Tibial artery (tissue), 4 donors: ENCODE results near the gene COG7.
"Not testable (repeated sequence)": the region's sequence is repeated elsewhere in the genome, so short reads cannot be mapped to it uniquely, and the experiment has no call there.

Experiments used
- DNase-seq, 2 donors: peaks; one replicate each; pipeline ENCODE4 v3.0.0-alpha.2; 2019
- H3K27ac ChIP-seq, 2 donors: fragments of 200-600 bp; sonication (generic) in 1 of 2; 1 replicate in 1 of 2; 2 replicates in 1 of 2; pipeline ENCODE4 v1.5.1; 2018 to 2019; ENCODE audit warnings: mild to moderate bottlenecking in 1 of 2
- H3K27me3 ChIP-seq, 2 donors: fragments of 200-600 bp; sonication (generic) in 1 of 2; one replicate each; pipeline versions ENCODE4 v1.5.1 to v1.6.0; 2016 to 2019
- H3K36me3 ChIP-seq, 3 donors: fragments of 200-600 bp; sonication (generic) in 2 of 3; one replicate each; pipeline ENCODE4 v1.5.1; 2016 to 2019; ENCODE audit warnings: mild to moderate bottlenecking in 2 of 3
- H3K4me1 ChIP-seq, 4 donors: fragments of 200-600 bp; sonication (generic) in 2 of 4; 1 replicate in 3 of 4; 2 replicates in 1 of 4; pipeline ENCODE4 v1.5.1; 2016 to 2019
- H3K4me3 ChIP-seq, 2 donors: fragments of 200-600 bp; sonication (generic) in 1 of 2; 1 replicate in 1 of 2; 2 replicates in 1 of 2; pipeline ENCODE4 v1.5.1; 2018 to 2019; ENCODE audit warnings: mild to moderate bottlenecking in 2 of 2
- H3K9me3 ChIP-seq, 3 donors: fragments of 200-600 bp; sonication (generic) in 1 of 3; one replicate each; pipeline ENCODE4 v1.5.1; 2016 to 2019
- intact Hi-C: fragments of 100-400 bp; cut with DNase I; formaldehyde crosslinking; loops from one replicate; pipeline ENCODE4 v1.15.0; 2023; ENCODE audit warnings: low total_unique reads
- TF ChIP-seq, protein P1 (sequence below), 2 experiments: fragments of 200-600 bp in 1 of 2; fragments of 450-650 bp in 1 of 2; IDR thresholded peaks; one replicate each; pipeline ENCODE4 v1.5.1; 2017 to 2019; ENCODE audit warnings: antibody characterized with exemption in 2 of 2, mild to moderate bottlenecking in 1 of 2, moderate library complexity in 1 of 2

Gene COG7

DNA sequence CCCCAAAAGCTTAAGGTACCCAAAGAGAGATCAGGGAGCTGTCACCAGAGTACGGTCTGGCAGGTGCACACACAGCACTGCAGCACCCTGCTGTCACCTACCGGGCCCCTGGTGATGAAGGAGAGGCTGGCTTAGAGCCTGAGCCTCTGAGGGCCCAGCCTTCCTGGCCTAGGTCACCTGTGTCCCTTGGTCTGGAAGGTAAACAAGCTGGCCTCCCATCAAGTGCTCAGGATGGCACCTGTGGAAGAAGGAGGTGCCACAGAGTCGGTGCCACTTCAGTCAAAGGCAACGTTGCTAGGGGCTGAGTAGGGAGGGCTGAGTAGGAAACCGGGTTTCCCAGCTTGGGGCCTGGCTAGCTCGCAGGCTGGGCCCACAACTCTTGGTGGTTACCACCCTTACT lies 70.7 kb downstream of the COG7 start:
- H3K27me3 ChIP-seq: no peaks in the 10 kb centered on the region
- H3K4me3 ChIP-seq: no peak overlapping the region
- DNase-seq: no peak
- intact Hi-C loops: no loop called here
- no peaks in the 10 kb centered on the region for H3K9me3 ChIP-seq
- TF ChIP-seq, protein P1, sequence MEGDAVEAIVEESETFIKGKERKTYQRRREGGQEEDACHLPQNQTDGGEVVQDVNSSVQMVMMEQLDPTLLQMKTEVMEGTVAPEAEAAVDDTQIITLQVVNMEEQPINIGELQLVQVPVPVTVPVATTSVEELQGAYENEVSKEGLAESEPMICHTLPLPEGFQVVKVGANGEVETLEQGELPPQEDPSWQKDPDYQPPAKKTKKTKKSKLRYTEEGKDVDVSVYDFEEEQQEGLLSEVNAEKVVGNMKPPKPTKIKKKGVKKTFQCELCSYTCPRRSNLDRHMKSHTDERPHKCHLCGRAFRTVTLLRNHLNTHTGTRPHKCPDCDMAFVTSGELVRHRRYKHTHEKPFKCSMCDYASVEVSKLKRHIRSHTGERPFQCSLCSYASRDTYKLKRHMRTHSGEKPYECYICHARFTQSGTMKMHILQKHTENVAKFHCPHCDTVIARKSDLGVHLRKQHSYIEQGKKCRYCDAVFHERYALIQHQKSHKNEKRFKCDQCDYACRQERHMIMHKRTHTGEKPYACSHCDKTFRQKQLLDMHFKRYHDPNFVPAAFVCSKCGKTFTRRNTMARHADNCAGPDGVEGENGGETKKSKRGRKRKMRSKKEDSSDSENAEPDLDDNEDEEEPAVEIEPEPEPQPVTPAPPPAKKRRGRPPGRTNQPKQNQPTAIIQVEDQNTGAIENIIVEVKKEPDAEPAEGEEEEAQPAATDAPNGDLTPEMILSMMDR (IDR thresholded peaks at IDR 0.05): no peak
- H3K36me3 ChIP-seq: peaks cover 0 to 13% (median under 1%) of the 10 kb centered on the region in 3 donors
- no peak overlapping the region for H3K27ac ChIP-seq
- no peaks in the 10 kb centered on the region for H3K4me1 ChIP-seq

DNA sequence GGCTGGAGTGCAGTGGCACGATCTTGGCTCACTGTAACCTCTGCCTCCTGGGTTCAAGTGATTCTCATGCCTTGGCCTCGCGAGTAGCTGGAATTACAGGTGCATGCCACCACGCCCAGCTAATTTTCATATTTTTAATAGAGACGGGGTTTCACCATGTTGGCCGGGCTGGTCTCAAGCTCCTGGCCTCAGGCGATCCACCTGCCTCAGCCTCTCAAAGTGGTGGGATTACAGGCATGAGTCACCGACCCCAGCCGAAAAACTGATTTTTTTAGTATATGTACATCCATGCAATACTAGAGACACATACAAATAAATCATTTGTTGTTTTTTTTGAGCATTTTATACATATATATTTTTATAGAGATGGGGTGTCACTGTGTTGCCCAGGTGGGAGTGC lies 71.3 kb downstream of the COG7 start:
- intact Hi-C loops, H3K4me3 ChIP-seq, H3K9me3 ChIP-seq, DNase-seq, H3K27ac ChIP-seq, H3K27me3 ChIP-seq, H3K4me1 ChIP-seq: not testable (repeated sequence)
- H3K36me3 ChIP-seq: peaks cover 0 to 10% (median 0%) of the 10 kb centered on the region in 3 donors

DNA sequence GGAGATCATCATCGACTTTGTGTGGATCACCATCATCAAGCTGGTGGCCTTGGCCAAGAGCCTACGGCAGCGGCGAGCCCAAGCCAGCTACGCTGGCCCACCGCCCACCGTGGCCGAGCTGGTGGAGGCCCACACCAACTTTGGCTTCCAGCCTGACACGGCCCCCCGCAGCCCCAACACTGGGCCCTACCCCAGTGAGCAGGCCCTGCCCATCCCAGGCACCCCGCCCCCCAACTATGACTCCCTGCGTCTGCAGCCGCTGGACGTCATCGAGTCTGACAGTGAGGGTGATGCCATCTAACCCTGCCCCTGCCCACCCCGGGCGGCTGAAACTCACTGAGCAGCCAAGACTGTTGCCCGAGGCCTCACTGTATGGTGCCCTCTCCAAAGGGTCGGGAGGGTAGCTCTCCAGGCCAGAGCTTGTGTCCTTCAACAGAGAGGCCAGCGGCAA lies 72.5 kb downstream of the COG7 start:
- intact Hi-C loops: no loop called here
- no peak for DNase-seq

DNA sequence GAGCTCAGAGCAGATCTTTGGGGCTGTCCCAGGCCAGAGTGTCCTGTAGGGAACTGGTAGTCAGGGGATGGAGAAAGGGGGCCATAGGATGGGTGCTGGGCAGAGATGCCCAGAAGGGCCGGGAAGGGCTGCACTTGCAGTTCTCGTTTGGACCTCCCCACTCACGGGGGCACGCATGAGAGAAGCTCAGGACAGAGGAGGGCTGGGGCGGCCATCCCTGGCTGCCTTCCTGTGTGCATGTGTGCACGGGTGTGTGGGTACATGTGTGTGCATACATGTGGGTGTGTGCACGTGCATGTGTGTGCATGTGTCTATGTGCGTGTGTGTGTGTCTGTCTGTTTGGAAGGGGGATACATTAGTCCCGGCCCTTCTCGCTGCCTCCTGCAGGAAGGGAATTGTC lies 73.3 kb downstream of the COG7 start:
- no peak overlapping the region for H3K27ac ChIP-seq
- H3K9me3 ChIP-seq: no peaks in the 10 kb centered on the region
- no peaks in the 10 kb centered on the region for H3K4me1 ChIP-seq
- intact Hi-C loops: no loop called here
- H3K27me3 ChIP-seq: no peaks in the 10 kb centered on the region
- TF ChIP-seq, protein P1 (IDR thresholded peaks at IDR 0.05): no peak
- peaks cover 0 to 3% (median 0%) of the 10 kb centered on the region in 3 donors for H3K36me3 ChIP-seq
- no peak overlapping the region for H3K4me3 ChIP-seq
- no peak for DNase-seq

More for the DNA sequence above, 72.5 kb downstream of the COG7 start:
- TF ChIP-seq, protein P1 (IDR thresholded peaks at IDR 0.05): no peak
- Histone ChIP-seq H3K36me3 (no peaks in the 10 kb centered on the region), H3K27ac (no peak overlapping the region), H3K4me3 (no peak overlapping the region), H3K9me3 (no peaks in the 10 kb centered on the region), H3K27me3 (no peaks in the 10 kb centered on the region), H3K4me1 (no peaks in the 10 kb centered on the region)

DNA sequence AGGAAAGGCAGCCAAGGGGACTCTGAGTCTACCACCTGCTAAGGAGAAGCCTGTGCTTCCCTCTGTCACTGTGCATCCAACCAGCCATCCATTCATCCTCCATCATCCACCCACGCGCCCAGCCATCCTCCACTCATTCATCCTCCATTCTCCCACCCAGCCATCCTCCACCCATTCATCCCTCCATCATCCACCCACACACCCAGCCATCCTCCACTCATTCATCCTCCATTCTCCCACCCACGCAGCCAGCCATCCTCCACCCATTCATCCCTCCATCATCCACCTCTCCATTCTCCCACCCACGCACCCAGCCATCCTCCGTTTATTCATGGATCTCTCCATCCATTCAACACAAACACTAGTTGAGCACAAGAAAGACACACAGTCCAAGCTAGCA lies 74.1 kb downstream of the COG7 start:
- no peaks in the 10 kb centered on the region for H3K27me3 ChIP-seq
- no peak overlapping the region for H3K27ac ChIP-seq
- no peaks in the 10 kb centered on the region for H3K4me1 ChIP-seq
- TF ChIP-seq, protein P1 (IDR thresholded peaks at IDR 0.05): no peak
- DNase-seq: no peak
- no peaks in the 10 kb centered on the region for H3K9me3 ChIP-seq
- H3K4me3 ChIP-seq: no peak overlapping the region
- intact Hi-C loops: no loop called here
- peaks cover 0 to 3% (median 0%) of the 10 kb centered on the region in 3 donors for H3K36me3 ChIP-seq

DNA sequence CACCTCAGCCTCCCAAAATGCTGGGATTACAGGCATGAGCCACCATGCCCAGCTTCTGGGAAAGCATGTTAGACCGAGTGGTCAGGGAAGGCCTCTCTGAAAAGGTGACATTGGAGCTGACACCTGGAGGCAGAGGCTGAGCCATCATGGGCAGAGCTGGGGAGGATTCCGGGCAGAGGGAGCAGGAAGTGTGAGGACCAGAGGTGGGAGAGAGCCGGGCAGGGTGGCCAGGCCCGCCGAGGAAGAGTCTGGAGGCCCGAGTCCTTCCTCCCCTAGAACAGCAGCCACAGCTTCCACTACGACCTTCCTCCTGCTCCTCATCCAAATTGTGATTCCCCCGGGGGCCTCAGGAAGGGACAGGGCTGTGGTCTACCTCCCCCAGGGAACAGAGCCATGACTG lies 74.7 kb downstream of the COG7 start:
- no peak overlapping the region for H3K4me3 ChIP-seq
- no peak overlapping the region for H3K27ac ChIP-seq
- TF ChIP-seq, protein P1 (IDR thresholded peaks at IDR 0.05): no peak
- peaks cover 0 to 3% (median 0%) of the 10 kb centered on the region in 3 donors for H3K36me3 ChIP-seq
- intact Hi-C loops: no loop called here
- H3K9me3 ChIP-seq: no peaks in the 10 kb centered on the region
- no peak for DNase-seq
- H3K27me3 ChIP-seq: peaks cover 0 to 4% of the 10 kb centered on the region in 2 donors
- no peaks in the 10 kb centered on the region for H3K4me1 ChIP-seq
